NCI-H1105 (cell line): ENCODE data around the gene GNAL.
"Not testable (repeated sequence)": the region's sequence is repeated elsewhere in the genome, so short reads cannot be mapped to it uniquely, and the experiment has no call there.

Experiments
- DNase-seq: peaks from one replicate; lab custom pipeline; 2025; lab: John Stamatoyannopoulos, UW

Gene GNAL

DNA sequence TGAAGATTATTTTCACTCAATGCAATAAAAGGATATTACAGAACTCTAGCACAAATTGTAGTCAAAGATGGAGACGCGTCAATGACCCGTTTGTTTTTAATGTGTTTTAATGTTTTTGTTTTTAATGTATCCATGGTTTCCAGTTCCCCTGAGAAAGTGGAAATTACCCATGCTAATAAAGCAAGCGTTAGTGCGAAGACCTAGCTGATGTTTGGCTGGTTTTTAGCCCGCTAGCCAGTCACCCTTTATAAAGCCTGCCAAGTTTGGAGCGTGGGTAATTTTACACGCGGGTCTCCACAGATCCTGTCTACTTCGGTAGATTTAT lies 161.7 kb downstream of the GNAL start:
- no peak for DNase-seq

DNA sequence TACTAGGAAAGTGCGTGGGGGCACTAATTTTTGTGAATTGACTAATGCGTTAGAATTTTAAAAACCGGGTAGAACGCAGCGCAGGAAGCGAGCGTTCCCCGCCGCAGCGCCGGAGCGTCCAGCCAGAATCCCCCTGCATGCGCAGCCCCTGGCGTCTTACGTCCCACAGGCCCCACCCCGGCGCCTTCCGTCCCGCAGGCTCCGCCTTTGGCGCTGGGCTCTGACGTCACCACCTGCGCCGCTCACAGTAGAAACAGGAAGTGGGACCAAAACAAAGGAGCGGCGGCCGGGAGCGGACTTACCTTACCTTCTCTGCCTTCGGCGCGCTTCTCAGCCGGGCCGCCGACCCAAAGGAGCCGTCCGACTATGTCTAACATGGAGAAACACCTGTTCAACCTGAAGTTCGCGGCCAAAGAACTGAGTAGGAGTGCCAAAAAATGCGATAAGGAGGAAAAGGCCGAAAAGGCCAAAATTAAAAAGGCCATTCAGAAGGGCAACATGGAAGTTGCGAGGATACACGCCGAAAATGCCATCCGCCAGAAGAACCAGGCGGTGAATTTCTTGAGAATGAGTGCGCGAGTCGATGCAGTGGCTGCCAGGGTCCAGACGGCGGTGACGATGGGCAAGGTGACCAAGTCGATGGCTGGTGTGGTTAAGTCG lies 162.2 kb downstream of the GNAL start, which contains the start of gene CHMP1B:
CHMP1B (plus strand) TSS at position 268 of the 660 bp plus-strand sequence; CDS start at position 367, 99 bp downstream.
- DNase-seq: peak; percentile 95

DNA sequence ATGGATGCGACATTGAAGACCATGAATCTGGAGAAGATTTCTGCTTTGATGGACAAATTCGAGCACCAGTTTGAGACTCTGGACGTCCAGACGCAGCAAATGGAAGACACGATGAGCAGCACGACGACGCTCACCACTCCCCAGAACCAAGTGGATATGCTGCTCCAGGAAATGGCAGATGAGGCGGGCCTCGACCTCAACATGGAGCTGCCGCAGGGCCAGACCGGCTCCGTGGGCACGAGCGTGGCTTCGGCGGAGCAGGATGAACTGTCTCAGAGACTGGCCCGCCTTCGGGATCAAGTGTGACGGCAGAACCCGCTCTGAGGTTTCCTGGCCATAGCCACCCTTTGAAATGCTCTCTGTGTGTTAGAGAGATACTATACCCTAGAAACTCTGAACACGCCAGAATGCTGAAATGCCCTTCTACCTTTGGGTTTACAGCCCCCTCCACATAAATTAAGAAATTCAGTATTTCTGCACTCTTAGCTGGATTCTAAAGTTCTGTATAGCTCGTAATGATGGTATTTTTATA lies 162.8 kb downstream of the GNAL start:
- DNase-seq: no peak

DNA sequence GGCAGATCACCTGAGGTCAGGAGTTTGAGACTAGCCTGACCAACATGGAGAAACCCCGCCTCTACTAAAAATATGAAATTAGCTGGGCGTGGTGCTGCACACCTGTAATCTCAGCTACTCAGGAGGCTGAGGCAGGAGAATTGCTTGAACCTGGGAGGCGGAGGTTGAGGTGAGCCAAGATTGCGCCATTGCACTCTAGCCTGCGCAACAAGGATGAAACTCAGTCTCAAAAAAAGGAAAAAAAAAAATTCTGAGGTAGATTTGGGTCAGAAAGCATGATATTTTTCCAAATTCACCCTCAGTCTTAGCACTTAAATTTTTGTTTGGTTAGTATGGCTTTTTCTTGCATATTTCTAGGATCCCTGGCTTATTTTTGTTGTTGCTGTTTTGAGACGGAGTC lies 165.5 kb downstream of the GNAL start:
- not testable (repeated sequence) for DNase-seq

DNA sequence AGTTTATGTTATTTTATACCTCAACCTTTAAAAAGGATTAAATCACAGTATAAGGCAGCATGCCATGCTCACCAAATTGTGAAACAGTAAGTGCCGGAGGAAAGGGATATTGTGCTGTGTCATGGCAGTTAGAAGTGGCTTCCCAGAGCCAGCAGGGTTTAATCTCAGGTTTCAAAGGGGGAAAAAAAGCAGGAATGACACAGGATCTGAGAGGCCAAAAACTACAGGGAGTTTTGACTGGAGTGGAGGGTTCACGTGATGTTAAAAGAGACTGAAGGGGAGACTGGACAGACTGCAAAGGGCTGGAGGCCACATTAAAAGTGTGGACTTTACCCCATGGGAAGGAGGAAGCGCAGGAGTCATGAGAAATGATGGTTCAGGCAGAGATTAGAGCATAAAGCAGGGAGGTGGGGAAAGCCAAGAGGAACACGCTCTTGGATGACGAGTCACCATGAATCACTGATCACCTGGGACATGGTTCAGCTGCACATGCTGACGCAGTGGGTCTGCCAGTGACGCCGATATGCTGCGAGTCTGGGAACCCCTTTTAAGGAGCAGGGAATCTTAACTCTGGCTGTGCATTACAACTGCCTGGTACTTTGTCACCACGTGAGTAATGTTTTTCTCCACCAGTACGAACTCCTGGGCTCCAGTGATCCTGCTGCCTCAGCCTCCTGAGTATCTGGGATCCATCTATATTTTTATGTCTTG lies 168.3 kb downstream of the GNAL start:
- DNase-seq: no peak

DNA sequence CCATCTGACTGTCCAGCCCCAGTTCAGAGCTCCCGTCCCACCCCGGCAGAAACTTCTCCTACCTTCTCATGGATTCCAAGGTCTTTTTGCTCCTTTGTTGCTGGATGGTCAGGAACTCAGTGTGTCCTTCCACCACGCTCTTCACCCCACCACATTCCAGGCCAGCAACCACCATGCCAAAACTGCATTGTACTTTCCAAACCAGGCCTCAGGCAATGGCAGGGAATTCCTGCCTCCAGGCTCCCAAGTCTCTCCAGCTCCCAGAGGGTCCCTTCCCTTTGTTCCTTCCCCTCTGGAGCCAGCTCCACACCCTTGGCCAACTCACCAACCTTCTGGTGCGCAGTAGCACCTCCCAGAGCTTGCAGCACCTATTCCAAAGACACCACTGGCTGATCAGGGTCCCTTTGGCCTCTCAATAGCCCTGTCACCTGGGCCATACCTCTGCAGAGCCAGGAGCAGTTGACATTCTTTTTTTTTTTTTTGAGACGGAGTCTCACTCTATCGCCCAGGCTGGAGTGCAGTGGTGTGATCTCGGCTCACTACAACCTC lies 170.3 kb downstream of the GNAL start:
- DNase-seq: no peak

DNA sequence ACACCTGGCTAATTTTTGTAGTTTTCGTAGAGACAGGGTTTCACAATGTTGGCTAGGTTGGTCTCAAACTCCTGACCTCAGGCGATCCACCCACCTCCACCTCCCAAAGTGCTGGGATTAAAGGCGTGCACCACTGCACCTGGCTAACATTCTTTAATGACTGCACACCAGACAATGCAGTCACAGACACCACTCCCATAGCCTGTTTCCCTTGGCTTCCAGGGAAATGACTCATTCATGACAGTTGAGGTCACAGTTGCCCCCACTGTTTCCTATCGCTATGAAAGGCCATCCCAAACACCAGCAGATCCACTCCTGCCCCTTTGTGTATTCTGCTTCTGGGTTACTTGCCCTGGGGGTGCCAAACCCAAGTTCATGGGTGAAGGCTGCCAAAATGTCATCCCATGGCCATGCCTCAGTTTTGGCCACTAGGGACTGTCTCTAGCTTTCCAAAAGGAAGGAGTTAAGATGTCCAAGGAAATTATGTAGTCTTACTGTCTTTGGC lies 170.9 kb downstream of the GNAL start:
- no peak for DNase-seq

DNA sequence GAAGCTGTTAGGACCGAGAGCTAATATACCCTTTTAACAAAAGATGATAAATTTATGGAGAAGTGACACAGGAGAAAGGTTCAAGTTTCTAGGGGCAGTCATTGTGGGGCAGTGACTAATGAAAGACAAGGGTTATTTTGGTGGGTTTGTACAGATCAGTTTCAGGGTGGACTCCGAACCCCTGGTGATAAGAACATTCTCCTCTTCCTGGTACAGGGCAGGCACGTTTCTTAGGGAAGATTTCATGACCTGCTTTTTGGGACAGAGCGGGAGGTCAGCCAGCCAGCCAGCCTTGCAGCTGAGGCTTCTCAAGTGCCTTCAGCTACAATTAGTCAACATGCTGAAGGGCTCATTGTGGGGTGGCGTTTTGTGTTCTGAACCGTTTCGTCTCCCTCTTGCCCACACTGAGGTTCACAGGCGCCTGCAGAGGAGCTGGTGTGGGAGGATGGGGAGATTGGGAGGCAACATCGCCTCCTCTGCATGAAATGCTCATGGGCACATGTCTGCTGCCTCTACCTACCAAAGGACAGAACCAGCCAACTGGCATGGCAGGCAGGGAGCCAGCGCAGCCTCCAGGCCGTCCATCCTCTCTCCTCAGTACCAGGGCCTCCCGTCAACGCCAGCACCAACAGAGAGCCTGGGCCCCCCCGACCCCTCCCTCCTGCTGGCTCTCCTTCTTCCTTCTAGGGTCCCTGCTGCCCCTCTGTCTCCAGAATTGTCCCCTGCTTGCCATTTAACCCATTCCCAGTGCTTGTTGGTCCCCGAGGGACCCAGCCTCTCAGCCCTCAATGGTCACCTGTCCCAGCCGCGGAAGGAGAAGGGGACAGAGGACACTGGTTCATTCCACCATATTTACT lies 171.8 kb downstream of the GNAL start:
- DNase-seq: no peak

DNA sequence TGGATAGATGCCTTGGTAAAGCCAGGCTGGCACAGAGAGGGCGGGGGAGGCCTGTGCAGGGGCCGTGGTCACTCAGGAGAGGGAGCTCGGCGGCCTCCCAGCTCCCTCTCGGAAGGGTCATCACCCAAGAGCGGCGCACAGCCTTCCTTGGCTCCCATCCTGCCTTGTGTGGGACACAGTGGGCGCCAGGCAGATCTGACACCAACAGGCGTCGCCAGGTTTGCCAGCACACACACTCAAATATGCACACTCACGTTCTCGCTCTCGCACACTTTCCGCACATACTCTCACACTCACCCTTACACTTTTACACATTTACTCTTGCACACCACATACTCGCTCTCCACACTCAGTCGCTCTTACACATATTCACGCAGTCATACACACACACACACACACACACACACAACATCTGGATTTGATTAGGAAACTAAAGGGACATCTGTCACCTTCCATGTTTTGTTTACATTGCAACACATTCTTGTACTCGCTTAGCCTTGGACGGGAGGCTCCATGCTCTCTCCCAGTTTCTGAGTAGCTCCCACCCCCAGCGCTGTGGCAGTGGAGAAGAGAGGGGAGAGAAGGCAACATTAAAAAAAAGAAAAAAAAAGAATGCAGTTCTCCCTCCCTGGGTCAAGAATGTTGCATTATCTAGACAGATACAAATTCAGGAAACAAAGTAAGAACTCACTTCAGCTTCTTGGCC lies 172.7 kb downstream of the GNAL start:
- no peak for DNase-seq

DNA sequence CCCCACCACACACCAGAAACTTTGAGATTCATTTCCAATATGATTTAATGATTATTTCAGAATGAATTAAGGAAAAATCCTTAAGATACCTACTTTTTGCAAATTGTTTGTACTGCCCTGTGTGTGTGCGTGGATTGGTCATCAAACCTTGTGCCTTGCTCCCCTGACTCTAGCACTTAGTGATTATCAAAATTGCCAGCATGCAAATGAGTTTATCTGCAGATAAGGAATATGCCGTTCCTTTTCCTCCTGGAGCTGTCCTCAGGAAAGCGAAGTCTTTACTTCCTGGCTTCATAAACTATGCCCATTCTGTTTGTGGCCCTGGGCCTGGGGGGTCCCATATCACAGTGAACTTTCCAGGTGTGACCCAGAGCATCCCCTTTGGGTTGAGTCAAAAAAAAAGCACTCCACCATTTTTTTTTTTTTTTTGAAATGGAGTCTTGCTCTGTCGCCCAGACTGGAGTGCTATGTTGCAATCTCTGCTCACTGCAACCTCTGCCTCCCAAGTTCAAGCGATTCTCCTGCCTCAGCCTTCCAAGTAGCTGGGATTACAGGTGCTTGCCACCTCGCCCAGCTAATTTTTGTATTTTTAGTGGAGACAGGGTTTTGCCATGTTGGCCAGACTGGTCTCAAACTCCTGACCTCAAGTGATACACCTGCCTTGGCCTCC lies 173.5 kb downstream of the GNAL start:
- DNase-seq: no peak

DNA sequence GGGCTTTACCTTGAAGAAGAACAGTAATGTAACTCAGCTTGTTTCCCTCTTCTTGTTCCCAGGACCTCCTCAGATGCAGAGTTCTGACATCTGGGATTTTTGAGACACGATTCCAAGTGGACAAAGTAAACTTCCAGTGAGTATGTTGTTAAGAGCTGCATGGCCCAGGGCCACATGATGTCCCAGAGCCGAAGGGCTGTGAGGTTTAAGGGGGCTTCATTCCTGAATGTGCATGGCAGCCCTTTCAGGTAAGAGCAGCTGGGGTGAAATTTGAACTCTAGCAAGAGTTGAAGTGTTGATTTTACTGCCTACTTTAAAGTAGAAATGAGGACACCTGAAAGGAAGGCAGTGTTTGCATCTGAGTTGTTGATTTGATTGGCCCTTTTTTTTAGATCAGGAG lies 175.4 kb downstream of the GNAL start:
- no peak for DNase-seq

DNA sequence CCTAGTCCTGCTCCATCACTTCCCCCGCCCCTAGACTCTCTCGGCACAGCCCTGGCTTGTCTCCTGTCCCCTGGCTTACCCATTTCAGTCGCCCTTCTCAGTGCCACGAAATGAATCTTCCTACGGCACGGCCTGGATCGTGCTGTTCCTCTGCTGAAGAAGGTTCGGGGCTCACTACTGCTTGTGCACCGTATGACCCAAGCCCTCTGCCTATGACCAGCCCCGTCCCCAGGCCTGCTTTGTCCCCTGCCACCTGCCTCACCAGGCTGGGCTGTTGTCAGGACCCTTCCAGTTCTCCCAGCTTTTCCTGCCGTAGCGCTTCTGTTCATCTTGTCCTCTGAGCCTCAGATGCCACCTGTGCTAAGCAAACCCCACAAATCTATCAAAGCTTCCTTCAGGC lies 176.0 kb downstream of the GNAL start:
- DNase-seq: no peak

DNA sequence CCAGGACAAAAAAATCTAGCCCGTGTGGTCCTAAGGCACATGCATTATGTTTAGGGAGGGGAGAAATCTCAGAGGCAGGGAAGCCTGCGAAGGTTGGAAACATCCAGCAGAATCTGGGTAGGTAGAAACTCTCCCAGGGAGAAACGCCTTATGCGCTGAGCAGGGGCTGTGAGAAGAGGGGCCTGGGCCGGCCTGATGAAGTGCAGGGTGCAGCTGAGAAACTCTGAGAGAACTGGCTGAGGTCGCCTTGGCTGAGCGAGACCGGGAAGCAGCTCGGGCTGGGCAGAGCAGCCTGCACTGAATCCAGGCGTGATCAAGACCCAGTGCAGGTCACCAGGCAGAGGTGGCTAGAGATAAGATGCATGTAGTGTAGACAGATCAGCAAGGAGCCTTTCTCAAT lies 177.3 kb downstream of the GNAL start:
- no peak for DNase-seq

DNA sequence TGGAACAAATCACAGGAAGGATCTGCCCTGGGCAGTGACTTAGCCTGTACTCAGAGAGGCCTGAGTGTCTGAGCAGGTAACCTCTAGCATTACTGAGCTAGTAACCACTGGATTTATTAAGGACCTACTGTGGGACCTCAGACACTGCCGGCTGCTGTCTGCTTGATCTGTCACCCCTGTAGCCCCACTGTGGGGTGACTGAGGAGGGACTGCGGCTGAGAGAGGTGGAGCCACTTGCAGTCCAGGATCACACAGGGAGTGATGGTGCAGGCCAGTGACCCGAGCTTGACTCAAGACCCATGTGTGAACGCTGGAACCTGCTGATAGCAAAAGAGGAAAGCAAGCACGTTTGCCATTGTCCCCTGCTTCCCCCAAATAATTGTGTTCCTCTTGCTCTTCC lies 177.7 kb downstream of the GNAL start:
- no peak for DNase-seq

DNA sequence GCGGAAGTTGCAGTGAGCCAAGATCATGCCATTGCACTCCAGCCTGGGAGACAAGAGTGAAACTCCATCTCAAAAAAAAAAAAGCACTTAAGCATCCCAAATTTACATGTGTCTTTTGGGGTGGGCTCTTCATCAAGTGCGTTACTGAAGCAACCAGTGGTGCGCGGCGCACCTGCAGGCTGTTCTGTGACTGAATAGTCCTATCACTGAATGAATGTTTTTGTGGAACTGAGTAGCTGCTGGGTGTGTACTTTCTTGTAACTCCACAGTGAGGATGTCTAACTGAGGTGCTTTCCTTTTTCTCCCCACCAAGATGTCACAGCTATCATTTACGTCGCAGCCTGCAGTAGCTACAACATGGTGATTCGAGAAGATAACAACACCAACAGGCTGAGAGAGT lies 179.2 kb downstream of the GNAL start:
- DNase-seq: no peak

DNA sequence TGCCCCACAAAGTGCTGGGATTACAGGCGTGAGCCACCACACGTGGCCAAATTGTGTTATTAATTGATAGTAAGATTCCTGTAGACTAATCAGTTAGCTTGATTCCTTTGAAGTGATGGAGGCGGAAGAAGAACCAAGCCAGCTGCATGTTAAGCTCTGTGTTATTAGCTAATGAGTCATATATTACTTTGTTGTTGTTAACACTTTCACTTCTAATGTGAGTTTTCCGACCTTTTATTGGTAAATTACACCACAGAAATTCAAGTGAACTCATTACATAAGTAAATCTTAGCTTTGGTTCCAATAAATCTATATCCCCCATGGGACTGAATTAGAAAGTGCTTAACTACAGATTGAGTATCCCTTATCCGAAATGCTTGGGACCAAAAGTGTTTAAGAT lies 182.4 kb downstream of the GNAL start:
- DNase-seq: no peak

DNA sequence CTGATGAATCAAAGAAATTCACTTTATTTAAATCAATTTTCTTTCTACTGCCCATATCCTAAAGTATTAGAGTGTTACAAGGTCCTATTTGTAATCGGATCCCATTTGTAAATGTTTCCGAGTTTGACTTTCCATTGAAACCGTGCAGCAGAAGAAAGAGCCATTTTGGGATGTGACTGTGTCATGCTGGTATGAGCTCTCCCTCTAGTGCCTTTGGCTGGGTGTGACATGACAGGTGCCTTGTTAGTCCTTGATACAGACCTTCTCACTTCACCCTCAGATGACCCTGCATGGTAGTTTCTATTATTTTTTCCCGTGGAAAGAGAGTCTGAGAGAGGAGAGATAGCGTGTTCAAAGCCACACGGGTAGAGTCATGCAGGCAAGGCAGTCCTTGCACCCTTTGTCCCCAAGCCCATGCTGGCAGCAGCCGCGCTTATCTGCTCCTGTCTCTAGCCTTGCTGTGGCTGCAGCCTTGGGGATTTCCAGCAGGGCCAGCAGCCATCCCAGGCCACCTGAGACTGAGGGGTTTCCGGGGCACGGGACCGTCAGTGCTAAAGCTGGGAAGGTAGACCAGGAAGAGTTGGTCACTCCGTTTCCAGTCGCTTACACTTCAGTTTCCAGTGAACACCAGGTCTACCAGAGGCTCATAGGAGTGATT lies 183.5 kb downstream of the GNAL start:
- no peak for DNase-seq

DNA sequence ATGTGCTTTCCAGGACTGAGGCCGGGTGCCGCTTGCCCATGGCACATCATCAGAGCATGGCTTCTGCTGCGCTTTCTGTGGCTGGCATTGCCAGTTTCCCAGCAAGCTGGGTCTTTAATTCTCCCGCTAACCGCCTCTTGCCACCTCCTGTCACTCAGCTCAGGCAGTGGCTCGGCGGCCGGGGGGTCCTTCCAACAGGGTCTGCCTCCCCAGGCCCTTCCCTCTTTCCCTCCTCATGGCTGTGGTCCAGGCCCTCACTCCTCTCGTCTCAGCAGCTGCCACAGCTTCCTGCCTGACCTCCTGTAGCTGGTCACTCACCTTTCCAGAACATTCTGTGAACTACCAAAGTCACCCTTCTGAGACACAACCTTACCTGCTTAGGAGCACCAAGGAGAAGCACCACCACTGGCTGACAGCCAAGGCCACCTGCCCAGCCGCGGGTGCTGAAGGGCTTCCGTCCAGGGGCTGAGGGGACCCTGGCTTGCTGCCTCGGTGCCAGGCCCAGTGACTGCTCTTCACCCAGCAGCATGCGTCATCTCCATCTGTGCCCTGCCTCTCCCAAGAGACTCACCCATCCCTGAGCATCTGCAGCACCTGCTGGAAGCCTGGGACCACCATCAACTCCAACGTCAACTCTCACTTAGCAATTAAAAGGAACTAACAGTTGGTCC lies 184.7 kb downstream of the GNAL start:
- DNase-seq: no peak

DNA sequence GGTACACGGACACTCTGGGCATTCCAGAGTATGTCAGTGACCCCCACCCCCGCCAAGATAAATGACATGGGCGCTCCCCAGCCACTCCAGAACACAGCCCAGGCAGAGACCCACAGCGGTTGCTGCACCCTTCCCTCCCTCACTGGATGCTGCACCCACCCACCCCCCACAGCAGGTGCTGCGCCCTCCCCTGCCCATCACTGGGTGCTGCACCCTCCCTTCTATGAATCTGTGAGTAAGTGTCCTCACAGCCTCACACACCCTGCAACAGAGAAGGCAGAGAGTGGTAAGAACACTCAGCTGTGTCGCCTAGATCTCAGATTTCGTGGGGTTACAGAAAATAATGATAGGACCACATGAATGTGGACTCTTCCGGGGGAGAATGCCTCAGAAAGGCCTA lies 185.6 kb downstream of the GNAL start:
- no peak for DNase-seq
